ENCODE measurements around the gene NTN1.

The NTN1 gene

DNA sequence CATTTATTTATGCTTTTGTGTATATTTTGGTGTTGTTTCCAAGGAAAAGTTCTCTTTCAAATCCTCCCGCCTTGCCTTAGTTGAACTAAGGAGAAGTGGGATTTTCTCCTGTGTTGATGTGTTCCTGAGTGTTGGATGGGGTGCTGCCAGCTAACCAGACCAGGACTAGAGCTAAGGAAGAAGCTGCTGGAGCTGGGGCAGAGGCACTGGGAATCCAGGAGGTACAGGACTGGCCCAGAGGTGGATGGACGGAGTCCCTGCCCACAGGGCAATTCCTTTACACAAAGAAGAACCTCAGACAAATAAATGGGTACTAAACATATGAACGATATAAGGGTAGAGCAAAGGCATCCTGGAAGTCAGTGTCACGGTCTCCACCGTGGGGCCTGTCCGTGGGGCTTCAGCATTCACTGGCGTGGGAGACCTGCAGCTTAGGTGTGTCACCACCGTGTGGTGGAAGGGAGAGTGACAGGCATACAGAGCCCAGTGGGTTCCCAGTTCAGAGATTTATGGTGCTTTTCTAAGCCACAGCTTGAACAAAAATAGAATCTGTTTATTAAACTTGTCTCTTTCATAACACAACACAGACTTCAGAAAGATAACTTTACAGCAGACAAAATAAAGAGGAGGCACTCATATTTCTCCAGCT, 270.7 kb downstream of the NTN1 start:
- FAIRE-seq: peak; percentile 38

- no peak for FAIRE-seq
Measured at GRCh38 chr17:9292561-9292941, 271.2 kb downstream of the NTN1 start.
